ENCODE data around the gene SNX32. TPM values are rescaled to one million over a fixed set of nuclear protein-coding genes. Genes with fewer than 3 reads are reported as not detected.

Gene SNX32
- total and polyA plus RNA-seq, 2 donors (not counting 3 experiments of a cell fraction or from before 2014, with no cell fraction given): 0.19 TPM; not detected in 1

DNA sequence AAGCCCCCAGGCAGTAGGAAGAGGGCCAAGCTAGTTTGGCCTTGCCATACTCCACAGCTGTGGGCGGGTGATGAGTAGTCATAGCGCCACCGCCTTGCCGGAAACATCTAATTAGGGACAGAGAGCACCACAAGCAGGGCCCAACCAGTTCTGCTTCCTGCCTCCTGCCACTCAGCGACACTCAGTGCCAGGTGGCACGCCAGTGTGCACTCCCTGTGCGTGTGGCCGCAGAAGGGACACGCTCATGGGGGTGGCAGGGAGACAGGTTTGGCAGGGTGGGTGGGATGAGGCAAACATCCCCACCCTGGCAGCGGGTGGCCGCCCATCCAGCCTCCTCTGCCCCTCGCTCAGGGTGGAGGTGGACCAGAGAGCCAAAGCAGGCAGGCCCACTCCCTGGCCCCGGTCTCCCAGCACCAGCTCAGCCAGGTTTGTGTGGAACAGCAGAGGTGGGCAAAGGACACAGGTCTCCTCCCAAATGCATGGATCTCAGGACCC is 42.0 kb upstream of the SNX32 start:
- FAIRE-seq: no peak
- intact Hi-C loops (cut with micrococcal nuclease) (no loop called here), dilution Hi-C loops (cut with MboI; ENCODE audit: extremely low pct_ligation_motif_present, low sequenced_read_pairs) (no loop called here)
- ChIA-PET POLR2A (no interaction called here), CTCF (interaction anchor here (1.8 to 6.2 kb wide), 2 partner anchors 11 to 22 kb away, joined by 4 to 71 read pairs; partner anchors contain the start of gene AP5B1)
- H3K9me1 ChIP-seq (replicated peaks; ENCODE audit: control insufficient read depth, extremely low read depth, insufficient read depth, low read length): no peaks in the 10 kb centered on the region
- no peaks in the 10 kb centered on the region for H3K36me3 ChIP-seq (ENCODE audit: control insufficient read depth in 2 of 2, extremely low read depth in 1 of 2, insufficient read depth in 2 of 2, low read length in 2 of 2)
- H3K27me3 ChIP-seq (ENCODE audit: control insufficient read depth in 2 of 2, insufficient read depth in 2 of 2, low read length in 2 of 2): peaks cover 25 to 26% of the 10 kb centered on the region in 2 experiments
- no peak overlapping the region for H3K4me3 ChIP-seq (replicated peaks in 1 of 3; ENCODE audit: insufficient read depth in 1 of 3, low read depth in 1 of 3, low read length in 3 of 3)
- no peak overlapping the region for H3K4me2 ChIP-seq (ENCODE audit: insufficient read depth, low read length)
- DNase-seq (ENCODE audit: low read depth, low spot score): no peak
- no peak for TF ChIP-seq GATA2 (IDR thresholded peaks at IDR 0.05; ENCODE audit: insufficient read depth, insufficient read length, low read depth, low read length)
- no peak for TF ChIP-seq JUN (IDR thresholded peaks at IDR 0.05; ENCODE audit: borderline replicate concordance, insufficient read depth, insufficient read length, low read depth)
- TF ChIP-seq POLR2AphosphoS5 (IDR thresholded peaks at IDR 0.05; ENCODE audit: insufficient read depth, low read depth, low read length): no peak
- TF ChIP-seq, protein P1, sequence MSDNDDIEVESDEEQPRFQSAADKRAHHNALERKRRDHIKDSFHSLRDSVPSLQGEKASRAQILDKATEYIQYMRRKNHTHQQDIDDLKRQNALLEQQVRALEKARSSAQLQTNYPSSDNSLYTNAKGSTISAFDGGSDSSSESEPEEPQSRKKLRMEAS (IDR thresholded peaks at IDR 0.05; ENCODE audit: insufficient read depth, insufficient read length): no peak
- TF ChIP-seq MYC (IDR thresholded peaks at IDR 0.05; ENCODE audit: low read depth, low read length): no peak
- no peak for TF ChIP-seq EZH2 (IDR thresholded peaks at IDR 0.05; ENCODE audit: borderline replicate concordance, low read depth, low read length, severe bottlenecking)
- TF ChIP-seq, protein P2, sequence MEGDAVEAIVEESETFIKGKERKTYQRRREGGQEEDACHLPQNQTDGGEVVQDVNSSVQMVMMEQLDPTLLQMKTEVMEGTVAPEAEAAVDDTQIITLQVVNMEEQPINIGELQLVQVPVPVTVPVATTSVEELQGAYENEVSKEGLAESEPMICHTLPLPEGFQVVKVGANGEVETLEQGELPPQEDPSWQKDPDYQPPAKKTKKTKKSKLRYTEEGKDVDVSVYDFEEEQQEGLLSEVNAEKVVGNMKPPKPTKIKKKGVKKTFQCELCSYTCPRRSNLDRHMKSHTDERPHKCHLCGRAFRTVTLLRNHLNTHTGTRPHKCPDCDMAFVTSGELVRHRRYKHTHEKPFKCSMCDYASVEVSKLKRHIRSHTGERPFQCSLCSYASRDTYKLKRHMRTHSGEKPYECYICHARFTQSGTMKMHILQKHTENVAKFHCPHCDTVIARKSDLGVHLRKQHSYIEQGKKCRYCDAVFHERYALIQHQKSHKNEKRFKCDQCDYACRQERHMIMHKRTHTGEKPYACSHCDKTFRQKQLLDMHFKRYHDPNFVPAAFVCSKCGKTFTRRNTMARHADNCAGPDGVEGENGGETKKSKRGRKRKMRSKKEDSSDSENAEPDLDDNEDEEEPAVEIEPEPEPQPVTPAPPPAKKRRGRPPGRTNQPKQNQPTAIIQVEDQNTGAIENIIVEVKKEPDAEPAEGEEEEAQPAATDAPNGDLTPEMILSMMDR (IDR thresholded peaks at IDR 0.05; ENCODE audit: extremely low read depth in 1 of 2, insufficient read depth in 1 of 2, low read depth in 1 of 2, low read length in 2 of 2): no peak
- no peak for TF ChIP-seq POLR2A (IDR thresholded peaks at IDR 0.05; ENCODE audit: low read depth, low read length)
- TF ChIP-seq FOS (IDR thresholded peaks at IDR 0.05; ENCODE audit: borderline replicate concordance, insufficient read depth, low read length): no peak
- no peaks in the 10 kb centered on the region for H4K20me1 ChIP-seq (replicated peaks; ENCODE audit: control insufficient read depth, extremely low read depth, insufficient read depth, low read length)
- no peak overlapping the region for H2AFZ ChIP-seq (ENCODE audit: low read depth, low read length)
- H3K27ac ChIP-seq (ENCODE audit: insufficient read depth, low read depth, low read length): no peak overlapping the region
- no TSS peak for BruUV-seq (replicated peaks)
- no peaks in the 10 kb centered on the region for H3K4me1 ChIP-seq (ENCODE audit: control insufficient read depth, extremely low read depth, insufficient read depth, low read length)
- H3K9me3 ChIP-seq (replicated peaks; ENCODE audit: control insufficient read depth, insufficient read depth, low read length): no peaks in the 10 kb centered on the region
- no peak overlapping the region for H3K9ac ChIP-seq (replicated peaks; ENCODE audit: extremely low read depth, insufficient read depth, low read length)
- no peaks in the 10 kb centered on the region for H3K79me2 ChIP-seq (ENCODE audit: control insufficient read depth, insufficient read depth, low read length)

Data from endothelial cell of umbilical vein (primary cell).